GM19468 (cell line): ENCODE data around the gene PASK.

ENCODE experiments used
- ATAC-seq: cut with Tn5 transposase; IDR thresholded peaks from one replicate; pipeline ENCODE4 v1.9.1; 2021; ENCODE audit warnings: mild to moderate bottlenecking, moderate library complexity, moderate number of reproducible peaks; ENCODE audit not compliant: unreplicated experiment; ENCODE audit errors: extremely low read depth

Gene PASK

DNA sequence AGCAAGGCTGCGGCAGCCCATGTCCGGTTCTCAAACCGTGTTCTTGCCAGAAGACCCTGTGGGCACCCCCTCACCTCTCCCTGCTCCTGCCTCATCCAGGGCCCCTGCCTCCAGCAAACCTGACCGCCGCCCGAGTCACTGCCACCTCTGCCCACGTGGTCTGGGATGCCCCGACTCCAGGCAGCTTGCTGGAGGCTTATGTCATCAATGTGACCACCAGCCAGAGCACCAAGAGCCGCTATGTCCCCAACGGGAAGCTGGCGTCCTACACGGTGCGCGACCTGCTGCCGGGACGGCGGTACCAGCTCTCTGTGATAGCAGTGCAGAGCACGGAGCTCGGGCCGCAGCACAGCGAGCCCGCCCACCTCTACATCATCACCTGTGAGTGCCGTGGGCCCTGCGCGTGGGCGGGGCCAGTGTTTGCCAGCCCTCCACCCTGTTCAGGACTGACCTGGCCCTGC lies 79.4 kb downstream of the PASK start:
- ATAC-seq, result no peak

DNA sequence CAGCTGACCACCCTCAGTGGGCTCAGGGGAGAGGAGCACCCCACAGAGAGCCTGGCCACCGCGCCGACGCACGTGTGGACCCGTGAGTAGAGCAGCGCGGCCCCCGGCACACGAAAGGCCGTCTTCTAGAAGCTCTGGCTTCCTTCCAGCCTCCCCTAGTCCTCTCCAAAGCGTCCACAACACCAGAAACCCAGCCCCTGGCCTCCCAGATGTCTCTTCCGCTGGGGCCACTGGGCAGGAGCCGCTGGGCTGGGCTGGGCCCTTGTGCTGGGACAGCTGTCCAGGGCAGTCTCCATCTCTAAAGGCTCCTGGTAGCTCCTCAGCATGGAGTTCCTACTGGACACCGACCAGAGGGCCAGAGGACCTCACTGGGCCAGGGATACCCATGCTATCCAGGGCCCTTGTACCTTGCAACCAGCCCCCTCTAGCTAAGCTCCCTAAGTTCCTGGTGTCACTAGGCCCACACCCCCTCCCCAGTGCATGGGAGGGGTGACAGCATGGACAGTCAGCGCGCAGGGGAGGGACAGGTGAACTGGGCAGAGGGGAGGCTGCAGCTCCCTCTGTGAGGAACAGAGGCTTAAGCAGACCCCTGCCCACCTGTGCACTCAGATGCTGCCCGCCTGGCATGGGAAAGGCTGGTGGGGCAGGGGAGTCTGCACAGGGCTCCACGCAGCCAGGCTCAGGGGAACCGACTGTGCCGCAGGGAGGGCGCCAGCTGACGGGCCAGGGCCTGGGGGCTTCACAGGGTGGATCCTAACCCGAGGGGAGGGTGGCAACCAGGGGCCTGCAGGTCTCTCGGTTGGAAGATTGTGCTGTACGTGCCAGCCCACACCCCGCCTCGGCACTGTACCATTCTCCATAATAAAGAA lies 80.1 kb downstream of the PASK start:
- no peak for ATAC-seq

DNA sequence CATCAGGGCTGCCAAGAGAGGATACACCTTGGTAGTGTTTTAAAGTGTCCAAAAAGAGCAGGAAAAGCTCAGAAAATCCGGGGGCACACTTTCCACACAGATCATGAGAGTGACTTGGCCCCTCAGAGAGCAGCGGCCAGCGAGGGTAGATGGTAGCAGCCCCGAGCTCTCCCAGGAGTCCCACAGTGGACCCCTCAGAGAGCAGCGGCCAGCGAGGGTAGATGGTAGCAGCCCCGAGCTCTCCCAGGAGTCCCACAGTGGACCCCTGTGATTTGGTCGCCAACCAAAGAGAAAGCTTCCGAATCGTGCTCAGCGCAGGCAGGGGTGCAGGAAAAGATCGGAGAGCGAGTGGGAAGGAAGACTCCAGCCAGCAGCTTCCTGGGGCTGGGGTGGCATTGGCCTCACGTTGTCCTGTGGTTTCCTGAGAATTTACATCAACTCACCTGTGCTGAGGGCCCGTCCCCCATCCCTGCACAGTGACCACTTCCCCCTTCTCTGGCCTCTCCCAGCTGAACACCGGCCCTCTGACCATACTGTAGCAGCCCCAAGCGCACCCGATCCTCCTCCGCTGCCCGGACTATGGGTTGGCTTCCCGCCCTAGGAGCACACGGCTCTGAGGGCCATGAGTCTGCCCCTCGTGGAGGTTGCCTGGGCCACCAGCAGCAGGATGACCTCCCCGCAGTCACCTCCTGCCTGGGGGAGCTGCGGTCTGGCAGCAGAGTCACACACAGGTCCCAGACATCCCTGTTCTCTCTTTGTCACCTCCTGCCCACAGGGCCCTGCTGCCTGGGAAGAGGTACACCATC lies 80.9 kb downstream of the PASK start:
- no peak for ATAC-seq

DNA sequence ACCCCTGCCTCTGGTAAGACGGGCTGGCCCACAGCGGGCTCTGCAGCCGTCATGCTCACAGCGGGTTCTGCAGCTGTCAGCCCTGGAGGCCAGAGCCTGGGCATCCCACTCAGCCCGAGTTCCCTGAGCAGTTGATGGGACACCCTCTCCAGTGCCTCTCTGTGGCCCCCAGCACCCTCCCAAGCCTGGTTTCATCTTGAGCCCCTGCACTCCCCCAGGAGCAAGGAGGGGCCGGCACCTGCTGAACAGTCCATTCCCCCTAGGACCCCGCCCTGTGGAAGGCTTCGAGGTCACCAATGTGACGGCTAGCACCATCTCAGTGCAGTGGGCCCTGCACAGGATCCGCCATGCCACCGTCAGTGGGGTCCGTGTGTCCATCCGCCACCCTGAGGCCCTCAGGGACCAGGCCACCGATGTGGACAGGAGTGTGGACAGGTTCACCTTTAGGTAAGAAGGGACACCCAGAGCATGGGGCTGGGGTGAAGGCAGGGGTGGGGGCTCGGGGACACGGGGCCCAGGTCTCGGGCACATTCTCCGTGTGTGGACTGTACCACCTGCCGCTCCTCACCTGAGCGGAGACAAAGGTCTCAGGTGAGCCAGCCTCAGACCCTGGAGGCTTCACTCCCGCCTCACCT lies 81.7 kb downstream of the PASK start:
- no peak for ATAC-seq

DNA sequence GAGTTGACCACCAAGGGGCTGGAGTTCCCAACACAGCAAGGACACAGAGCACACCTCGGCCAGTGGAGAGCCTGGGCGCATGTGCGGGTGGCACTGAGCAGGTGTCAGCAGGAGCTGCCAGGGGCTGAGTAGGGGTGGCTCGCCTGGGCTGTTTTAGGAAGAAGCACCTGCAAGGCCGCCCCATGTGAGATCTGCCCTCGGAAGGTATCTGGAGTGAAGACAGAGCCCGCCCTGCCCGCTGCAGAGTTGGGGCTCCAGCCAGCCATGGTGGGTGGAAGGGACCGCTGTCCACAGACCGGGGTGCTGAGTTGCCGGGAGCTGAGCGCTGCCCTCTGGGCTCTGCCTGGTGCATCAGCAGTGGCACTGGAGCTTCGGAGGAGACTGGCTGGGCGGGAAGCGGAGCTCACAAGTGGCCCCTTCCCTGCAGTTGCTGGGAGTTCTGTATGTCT lies 82.4 kb downstream of the PASK start:
- ATAC-seq, result no peak

DNA sequence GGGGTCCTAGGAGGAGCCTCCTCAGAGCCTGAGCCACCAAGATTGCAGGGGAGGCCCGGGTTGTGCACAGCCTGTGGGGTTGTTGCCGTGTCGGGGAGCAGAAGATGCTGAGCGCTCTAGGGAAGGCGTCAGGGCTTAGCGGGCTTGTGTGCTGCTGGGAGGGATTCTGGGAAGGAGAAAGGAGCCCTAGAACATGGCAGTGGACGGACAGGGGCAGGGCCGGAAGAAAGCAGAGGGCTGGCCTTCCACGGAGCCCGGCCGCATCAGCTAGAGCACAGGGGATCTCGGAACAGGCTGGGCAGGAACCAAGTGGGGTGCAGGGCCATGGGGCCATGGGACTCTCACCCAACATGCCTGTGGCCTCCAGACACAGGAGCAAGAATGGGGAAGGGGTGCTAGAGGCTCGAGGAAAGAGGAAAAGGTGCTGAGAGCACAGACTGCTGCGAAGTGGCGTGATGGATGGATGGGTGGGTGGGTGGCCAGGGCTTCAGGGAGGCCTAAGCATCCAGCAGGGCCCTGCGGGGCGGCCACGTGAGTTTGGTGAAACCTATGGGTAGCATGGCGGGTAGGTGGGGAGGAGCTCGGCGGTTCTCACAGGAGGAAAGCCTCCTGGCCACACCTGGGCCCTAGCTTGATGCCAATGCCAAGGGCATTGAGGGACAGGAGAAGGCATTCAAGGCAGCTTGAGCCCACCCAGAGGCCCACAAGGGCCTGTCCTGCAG lies 82.9 kb downstream of the PASK start:
- no peak for ATAC-seq

DNA sequence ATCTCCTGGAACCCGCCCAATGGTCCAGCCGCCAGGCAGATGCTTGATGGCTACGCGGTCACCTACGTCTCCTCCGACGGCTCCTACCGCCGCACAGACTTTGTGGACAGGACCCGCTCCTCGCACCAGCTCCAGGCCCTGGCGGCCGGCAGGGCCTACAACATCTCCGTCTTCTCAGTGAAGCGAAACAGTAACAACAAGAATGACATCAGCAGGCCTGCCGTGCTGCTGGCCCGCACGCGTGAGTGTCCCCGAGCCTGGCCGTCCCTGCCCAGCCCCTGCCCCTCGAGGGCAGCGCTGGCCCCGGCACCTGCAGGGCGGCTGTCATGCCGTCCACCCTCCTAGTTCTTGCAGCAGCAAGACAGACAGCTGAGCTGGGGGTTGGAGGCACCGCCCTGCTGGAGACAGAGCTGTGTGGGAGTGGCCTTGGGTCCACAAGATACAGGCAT lies 83.9 kb downstream of the PASK start:
- ATAC-seq, result no peak

DNA sequence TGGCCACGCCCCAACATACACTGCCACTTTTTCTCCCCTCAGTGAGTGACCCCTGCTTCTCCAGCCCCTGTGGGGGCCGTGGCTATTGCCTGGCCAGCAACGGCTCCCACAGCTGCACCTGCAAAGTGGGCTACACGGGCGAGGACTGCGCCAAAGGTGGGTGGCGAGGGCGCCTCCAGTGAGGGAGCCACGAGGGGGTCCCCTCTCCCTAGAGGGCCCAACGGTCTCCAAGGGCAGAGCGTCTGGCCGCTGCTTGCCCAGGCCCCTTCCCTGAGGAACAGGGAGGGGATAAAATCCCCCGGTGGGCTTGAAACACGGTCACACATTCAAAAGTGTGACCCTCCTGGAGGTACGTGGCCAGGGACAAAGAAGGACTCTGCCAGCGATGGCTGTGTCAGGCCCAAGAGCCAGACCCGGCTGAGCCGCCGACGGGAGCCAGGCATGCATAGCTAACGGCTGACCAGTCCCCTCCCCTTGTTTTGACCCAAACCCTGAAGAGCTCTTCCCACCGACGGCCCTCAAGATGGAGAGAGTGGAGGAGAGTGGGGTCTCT lies 84.4 kb downstream of the PASK start:
- ATAC-seq, result no peak

DNA sequence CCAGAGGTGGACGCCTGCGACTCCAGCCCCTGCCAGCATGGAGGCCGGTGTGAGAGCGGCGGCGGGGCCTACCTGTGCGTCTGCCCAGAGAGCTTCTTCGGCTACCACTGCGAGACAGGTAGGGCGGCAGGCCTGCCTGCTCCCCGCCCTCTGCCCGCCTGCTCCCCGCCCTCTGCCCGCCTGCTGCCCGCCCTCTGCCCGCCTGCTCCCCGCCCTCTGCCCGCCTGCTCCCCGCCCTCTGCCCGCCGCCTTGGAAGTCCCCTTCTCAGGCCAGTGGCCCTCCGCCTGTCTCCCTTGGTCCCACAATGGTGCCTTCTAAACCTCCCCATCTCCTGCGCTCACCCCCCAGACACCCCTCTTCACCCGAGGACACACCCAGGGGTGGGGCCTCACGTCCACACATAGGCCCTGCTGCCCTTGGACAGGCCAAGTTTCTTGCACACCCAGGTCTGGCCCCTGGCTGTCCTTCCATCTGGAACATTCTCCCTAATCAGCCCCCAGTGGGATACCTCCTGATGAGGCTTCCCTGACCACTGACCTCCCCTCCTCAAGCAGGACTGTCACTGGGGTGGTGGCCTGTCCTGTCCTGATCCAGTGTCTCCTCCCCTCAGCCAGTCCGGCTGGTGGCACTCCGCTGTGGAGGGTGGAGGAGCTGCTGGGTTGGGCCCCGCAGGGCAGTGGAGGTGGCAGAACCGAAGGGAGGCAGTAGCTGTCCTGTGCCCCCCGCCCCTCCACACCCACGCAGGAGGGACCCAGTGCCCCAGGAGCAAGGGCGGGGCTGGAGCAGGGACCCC lies 85.1 kb downstream of the PASK start:
- ATAC-seq, result no peak

DNA sequence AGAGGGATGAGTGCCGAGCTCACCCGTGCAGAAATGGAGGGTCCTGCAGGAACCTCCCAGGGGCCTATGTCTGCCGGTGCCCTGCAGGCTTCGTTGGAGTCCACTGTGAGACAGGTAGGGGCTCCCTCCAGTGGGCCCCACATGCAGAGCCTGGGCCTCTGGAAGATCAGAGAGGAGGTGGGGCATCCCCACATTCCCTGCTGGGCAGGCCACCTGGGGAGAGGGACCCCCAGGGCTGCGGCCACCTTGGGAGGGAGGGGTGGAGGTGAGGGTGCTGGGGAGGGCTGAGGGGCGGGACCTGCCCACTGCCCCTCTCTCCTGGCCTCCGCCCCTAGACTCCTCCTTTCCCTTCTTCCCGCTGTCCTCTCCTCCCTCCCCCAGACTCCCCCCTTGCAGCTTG lies 85.7 kb downstream of the PASK start:
- ATAC-seq, result no peak

DNA sequence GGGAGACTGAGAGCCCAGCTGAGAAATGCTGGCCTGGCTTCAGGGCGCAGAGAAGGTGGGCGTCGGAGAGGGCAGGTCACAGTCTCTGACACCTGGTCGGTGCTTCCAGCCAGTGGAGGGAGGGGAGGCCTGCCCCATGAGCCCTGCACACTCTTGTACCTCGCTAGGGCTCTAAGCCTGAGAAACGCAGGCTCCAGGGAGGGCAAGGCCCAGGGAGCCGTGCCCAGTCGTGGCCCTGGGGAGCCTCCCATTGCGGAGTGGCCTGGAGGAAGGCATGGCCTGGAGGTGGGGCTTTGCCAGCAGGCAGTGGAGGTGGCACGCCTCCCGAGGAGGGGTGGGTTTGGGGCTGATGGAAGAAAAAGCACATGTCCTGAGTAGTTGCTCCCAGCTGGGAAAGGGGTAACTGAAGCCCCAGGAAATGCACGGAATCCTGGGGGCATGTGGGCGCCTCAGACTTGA lies 86.2 kb downstream of the PASK start:
- no peak for ATAC-seq

DNA sequence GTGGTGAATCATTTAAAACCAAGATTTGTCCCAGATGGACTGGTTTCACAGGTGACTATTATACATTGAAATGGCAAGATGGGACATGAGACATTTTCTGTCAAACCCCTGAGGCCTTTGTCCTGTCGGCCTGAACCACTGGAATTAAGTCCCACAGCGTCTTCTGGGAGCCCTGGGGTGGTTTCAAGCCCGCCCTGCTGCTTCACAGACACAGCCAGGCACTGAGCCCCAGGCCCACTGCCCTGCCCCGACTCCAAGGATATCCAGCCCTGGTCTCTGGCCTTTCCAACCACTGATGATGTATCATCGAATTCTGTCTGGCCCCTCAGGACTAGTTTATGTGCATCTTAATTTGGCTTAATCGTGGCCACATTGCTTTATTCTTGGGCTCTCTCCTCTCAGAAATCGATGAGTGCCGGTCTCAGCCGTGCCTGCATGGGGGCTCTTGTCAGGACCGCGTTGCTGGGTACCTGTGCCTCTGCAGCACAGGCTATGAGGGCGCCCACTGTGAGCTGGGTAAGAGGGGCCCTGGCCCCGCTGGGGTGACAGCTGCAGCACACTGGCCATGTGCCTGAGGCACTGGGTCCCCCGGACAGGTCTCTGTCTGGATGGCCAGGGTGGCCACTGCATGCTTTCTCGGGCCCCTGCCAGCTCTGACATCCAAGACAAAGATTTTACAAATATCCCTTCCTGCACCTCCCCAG lies 86.7 kb downstream of the PASK start:
- no peak for ATAC-seq

DNA sequence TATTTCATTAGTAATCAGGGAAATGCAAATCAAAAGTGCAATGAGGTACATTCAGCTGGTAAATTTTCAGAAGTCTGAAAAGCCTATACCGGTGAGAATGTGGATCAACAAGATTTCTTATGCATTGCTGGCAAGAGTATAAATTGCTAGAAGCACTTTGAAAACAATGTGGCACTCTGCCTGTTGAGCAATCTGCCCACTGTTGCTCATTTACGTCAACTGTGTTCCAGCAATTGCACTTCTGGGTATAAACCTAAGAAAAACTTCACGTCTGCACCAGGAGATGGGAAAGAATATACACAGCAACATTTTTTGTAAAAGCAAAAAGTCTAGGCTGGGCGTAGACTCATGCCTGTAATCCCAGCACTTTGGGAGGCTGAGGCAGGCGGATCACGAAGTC lies 88.0 kb downstream of the PASK start:
- no peak for ATAC-seq
